Measurements from ENCODE around the gene VAPA. TPM values are rescaled to one million over a fixed set of nuclear protein-coding genes. Genes with fewer than 3 reads are reported as not detected.
A peak's percentile ranks its signal among the peaks of the same experiment; 100 is the strongest.

Gene VAPA
- total and polyA plus RNA-seq, 10 of the 15 experiments (the other 5 are each of a cell fraction or from before 2014, with no cell fraction given) = 70.9 to 252 (median 166) TPM

- ChIA-PET CTCF (no interaction called here), RAD21 (ENCODE audit: unreplicated experiment) (no interaction called here), POLR2A (no interaction called here), SMC1A (ENCODE audit: uncharacterized antibody, unreplicated experiment) (no interaction called here)
- H3K79me2 ChIP-seq (ENCODE audit: control insufficient read depth, insufficient read depth, low read length) = peaks cover 98% of the 10 kb centered on the region
- H3K36me3 ChIP-seq (ENCODE audit: control insufficient read depth in 2 of 2, insufficient read depth in 2 of 2, low read length in 1 of 2) = no peaks in the 10 kb centered on the region; a peak in 1 of 4 replicates
- no peak overlapping the region for H3K9ac ChIP-seq (ENCODE audit: control insufficient read depth, insufficient read depth, low read length)
- BruUV-seq (replicated peaks) = TSS peak; percentile 7
- no peak for TF ChIP-seq HCFC1 (IDR thresholded peaks at IDR 0.05; ENCODE audit: low read length)
- TF ChIP-seq WRNIP1 (IDR thresholded peaks at IDR 0.05; ENCODE audit: borderline replicate concordance, low read depth, low read length) = 0 out of 2 replicates have a peak, but pooled peaks have one; percentile 67
- H3K4me2 ChIP-seq (ENCODE audit: control insufficient read depth, insufficient read depth) = peak overlapping the region; percentile 71
- peaks cover 18% of the 10 kb centered on the region for H3K4me1 ChIP-seq (ENCODE audit: control insufficient read depth, insufficient read depth, low read length)
- H4K20me1 ChIP-seq (ENCODE audit: control insufficient read depth, insufficient read depth) = peaks cover 18% of the 10 kb centered on the region
- peak overlapping the region; percentile 29 for H3K4me3 ChIP-seq
- intact Hi-C loops (cut with micrococcal nuclease; ENCODE audit: unreplicated experiment) = no loop called here
- H3K27ac ChIP-seq (ENCODE audit: control insufficient read depth, insufficient read depth) = no peak overlapping the region
- H3K9me3 ChIP-seq (replicated peaks; ENCODE audit: control insufficient read depth, insufficient read depth, low read length) = no peaks in the 10 kb centered on the region; the same call in 1 of the 3 replicates
- 36% methylated on average over 8 of the region's 8 CpGs for WGBS (ENCODE audit: insufficient coverage, insufficient replicate concordance, low lambda C conversion rate, missing lambda C conversion rate)
- H3K27me3 ChIP-seq (replicated peaks in 1 of 2; ENCODE audit: control insufficient read depth in 2 of 2, insufficient read depth in 2 of 2, low read length in 1 of 2) = no peaks in the 10 kb centered on the region
- peak; percentile 14; the same call in 2 of the 3 replicates for ATAC-seq
- DNase-seq (ENCODE audit: low read depth, low spot score) = no peak
- FAIRE-seq = no peak
- in situ Hi-C loops (cut with MboI) = loop anchor here (25.0 kb wide), 2 partner anchors 307 to 1307 kb away; partner anchors contain the start of genes PPP4R1 and RAB12
- no peak overlapping the region for H2AFZ ChIP-seq (ENCODE audit: control insufficient read depth, low read depth, low read length)
Observed at GRCh38 chr18:9919564-9920232, 5.9 kb downstream of the VAPA start.

- Histone ChIP-seq H3K79me2 (ENCODE audit: control insufficient read depth, insufficient read depth, low read length) (peaks cover 98% of the 10 kb centered on the region), H3K4me2 (ENCODE audit: control insufficient read depth, insufficient read depth) (0 out of 2 replicates have a peak overlapping the region, but pooled peaks have one; percentile 49), H4K20me1 (ENCODE audit: control insufficient read depth, insufficient read depth) (peaks cover 15% of the 10 kb centered on the region), H3K9me3 (replicated peaks; ENCODE audit: control insufficient read depth, insufficient read depth, low read length) (no peaks in the 10 kb centered on the region; the same call in 1 of the 3 replicates), H3K9ac (ENCODE audit: control insufficient read depth, insufficient read depth, low read length) (no peak overlapping the region), H3K4me3 (no peak overlapping the region), H3K27ac (ENCODE audit: control insufficient read depth, insufficient read depth) (no peak overlapping the region), H3K27me3 (replicated peaks in 1 of 2; ENCODE audit: control insufficient read depth in 2 of 2, insufficient read depth in 2 of 2, low read length in 1 of 2) (no peaks in the 10 kb centered on the region), H2AFZ (ENCODE audit: control insufficient read depth, low read depth, low read length) (no peak overlapping the region), H3K36me3 (ENCODE audit: control insufficient read depth in 2 of 2, insufficient read depth in 2 of 2, low read length in 1 of 2) (no peaks in the 10 kb centered on the region; a peak in 1 of 4 replicates), H3K4me1 (ENCODE audit: control insufficient read depth, insufficient read depth, low read length) (peaks cover 33% of the 10 kb centered on the region)
- no TSS peak for BruUV-seq (replicated peaks)
- SMC1A ChIA-PET (ENCODE audit: uncharacterized antibody, unreplicated experiment) = no interaction called here
- no peak for ATAC-seq
- RAD21 ChIA-PET (ENCODE audit: unreplicated experiment) = no interaction called here
- CTCF ChIA-PET = no interaction called here
- intact Hi-C loops (cut with micrococcal nuclease; ENCODE audit: unreplicated experiment) = no loop called here
- in situ Hi-C loops (cut with MboI) = loop anchor here (25.0 kb wide), 2 partner anchors 310 to 1310 kb away; partner anchors contain the start of genes PPP4R1 and RAB12
- WGBS (ENCODE audit: insufficient coverage, insufficient replicate concordance, low lambda C conversion rate, missing lambda C conversion rate) = 77% methylated on average over 4 of the region's 4 CpGs
- FAIRE-seq = no peak
- POLR2A ChIA-PET = no interaction called here
- no peak for TF ChIP-seq POLR2A (IDR thresholded peaks at IDR 0.05; ENCODE audit: low read depth, low read length)
- no peak for TF ChIP-seq MEF2B (IDR thresholded peaks at IDR 0.05; ENCODE audit: partially characterized antibody, poor library complexity, severe bottlenecking)
- no peak for TF ChIP-seq KLF5 (IDR thresholded peaks at IDR 0.05; ENCODE audit: partially characterized antibody)
- no peak for DNase-seq (ENCODE audit: low read depth, low spot score)
Observed at GRCh38 chr18:9922592-9923311, 8.9 kb downstream of the VAPA start.

Measured in GM12878 (cell line).